Measurements from ENCODE around the gene DCTN2. TPM values are rescaled to one million over a fixed set of nuclear protein-coding genes. Genes with fewer than 3 reads are reported as not detected.
"Not testable (repeated sequence)": the region's sequence is repeated elsewhere in the genome, so short reads cannot be mapped to it uniquely, and the experiment has no call there.

The DCTN2 gene
- polyA plus RNA-seq, 1 donor from 2014 or later = 369 TPM

DNA sequence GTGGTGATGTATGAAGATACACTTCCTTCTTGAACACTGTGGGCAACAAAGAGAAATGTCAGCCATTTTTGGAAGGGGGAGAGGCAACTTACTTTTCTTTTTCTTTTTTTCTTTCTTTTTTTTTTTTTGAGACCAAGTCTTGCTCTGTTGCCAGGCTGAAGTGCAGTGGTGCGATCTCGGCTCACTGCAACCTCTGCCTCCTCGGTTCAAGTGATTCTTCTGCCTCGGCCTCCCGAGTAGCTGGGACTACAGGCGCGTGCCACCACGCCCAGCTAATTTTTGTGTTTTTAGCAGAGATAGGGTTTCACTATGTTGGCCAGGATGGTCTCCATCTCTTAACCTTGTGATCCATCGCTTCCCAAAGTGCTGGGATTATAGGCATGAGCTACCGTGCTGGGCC, 29.3 kb downstream of the DCTN2 start:
- H3K9me3 ChIP-seq (ENCODE audit: low read length); H3K36me3 ChIP-seq (ENCODE audit: insufficient read depth, low read length); H4K20me1 ChIP-seq (ENCODE audit: insufficient read depth); H3F3A ChIP-seq (ENCODE audit: insufficient read depth, low read length, poor library complexity, severe bottlenecking); H3K27me3 ChIP-seq (ENCODE audit: insufficient read depth, low read depth, low read length); H2AFZ ChIP-seq (ENCODE audit: low read depth, low read length); H3K4me2 ChIP-seq (ENCODE audit: low read length); H3K27ac ChIP-seq (ENCODE audit: low read length); H3K4me3 ChIP-seq (ENCODE audit: low read length); H3K9ac ChIP-seq (ENCODE audit: low read length); H3K9me2 ChIP-seq (ENCODE audit: insufficient read depth, low read length): not testable (repeated sequence)
- H3K79me2 ChIP-seq (replicated peaks; ENCODE audit: insufficient read depth, low read length) = peaks cover 19% of the 10 kb centered on the region

DNA sequence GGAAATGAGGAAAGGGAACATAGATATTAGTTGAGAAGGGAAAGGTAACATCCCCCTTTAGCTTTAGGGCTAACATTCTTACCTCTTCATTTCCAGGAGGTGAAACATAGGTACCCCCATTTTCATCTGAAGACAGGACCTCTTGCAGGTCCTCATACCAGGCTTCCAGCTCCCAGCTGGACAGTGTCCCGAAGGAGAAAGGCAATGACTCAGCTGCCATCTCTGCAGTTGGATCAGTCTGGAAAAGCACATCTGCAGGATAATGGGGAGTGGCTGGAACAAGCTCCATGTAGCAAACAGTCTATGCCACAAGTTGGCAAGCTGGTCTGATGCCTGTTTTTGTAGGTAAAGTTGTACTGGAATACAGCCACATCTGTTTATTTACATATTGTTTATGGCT, 29.8 kb downstream of the DCTN2 start:
- Histone ChIP-seq H3K4me3 (ENCODE audit: low read length) (no peak overlapping the region), H3K9me3 (ENCODE audit: low read length) (no peaks in the 10 kb centered on the region), H3K4me2 (ENCODE audit: low read length) (no peak overlapping the region), H3K79me2 (replicated peaks; ENCODE audit: insufficient read depth, low read length) (peaks cover 19% of the 10 kb centered on the region), H3K9me2 (ENCODE audit: insufficient read depth, low read length) (no peaks in the 10 kb centered on the region), H3K27me3 (ENCODE audit: insufficient read depth, low read depth, low read length) (no peaks in the 10 kb centered on the region), H3K27ac (ENCODE audit: low read length) (no peak overlapping the region), H3K36me3 (ENCODE audit: insufficient read depth, low read length) (peaks cover under 1% of the 10 kb centered on the region), H3F3A (ENCODE audit: insufficient read depth, low read length, poor library complexity, severe bottlenecking) (no peaks in the 10 kb centered on the region), H2AFZ (ENCODE audit: low read depth, low read length) (no peak overlapping the region), H4K20me1 (ENCODE audit: insufficient read depth) (no peaks in the 10 kb centered on the region), H3K9ac (ENCODE audit: low read length) (no peak overlapping the region)
- TF ChIP-seq RAD21 (conservative IDR thresholded peaks at IDR 0.05) (no peak), MXI1 (conservative IDR thresholded peaks at IDR 0.05; ENCODE audit: poor library complexity, severe bottlenecking) (no peak), TAF1 (IDR thresholded peaks at IDR 0.05; ENCODE audit: low read depth) (no peak), EZH2 (IDR thresholded peaks at IDR 0.05; ENCODE audit: borderline replicate concordance, insufficient read depth, low read length, poor library complexity, severe bottlenecking) (no peak), CTCF (IDR thresholded peaks at IDR 0.05; ENCODE audit: poor library complexity, severe bottlenecking) (no peak), EP300 (conservative IDR thresholded peaks at IDR 0.05; ENCODE audit: poor library complexity, severe bottlenecking) (no peak), POLR2AphosphoS5 (IDR thresholded peaks at IDR 0.05) (no peak), SMC3 (conservative IDR thresholded peaks at IDR 0.05; ENCODE audit: poor library complexity) (no peak)
- TF ChIP-seq, protein P1, sequence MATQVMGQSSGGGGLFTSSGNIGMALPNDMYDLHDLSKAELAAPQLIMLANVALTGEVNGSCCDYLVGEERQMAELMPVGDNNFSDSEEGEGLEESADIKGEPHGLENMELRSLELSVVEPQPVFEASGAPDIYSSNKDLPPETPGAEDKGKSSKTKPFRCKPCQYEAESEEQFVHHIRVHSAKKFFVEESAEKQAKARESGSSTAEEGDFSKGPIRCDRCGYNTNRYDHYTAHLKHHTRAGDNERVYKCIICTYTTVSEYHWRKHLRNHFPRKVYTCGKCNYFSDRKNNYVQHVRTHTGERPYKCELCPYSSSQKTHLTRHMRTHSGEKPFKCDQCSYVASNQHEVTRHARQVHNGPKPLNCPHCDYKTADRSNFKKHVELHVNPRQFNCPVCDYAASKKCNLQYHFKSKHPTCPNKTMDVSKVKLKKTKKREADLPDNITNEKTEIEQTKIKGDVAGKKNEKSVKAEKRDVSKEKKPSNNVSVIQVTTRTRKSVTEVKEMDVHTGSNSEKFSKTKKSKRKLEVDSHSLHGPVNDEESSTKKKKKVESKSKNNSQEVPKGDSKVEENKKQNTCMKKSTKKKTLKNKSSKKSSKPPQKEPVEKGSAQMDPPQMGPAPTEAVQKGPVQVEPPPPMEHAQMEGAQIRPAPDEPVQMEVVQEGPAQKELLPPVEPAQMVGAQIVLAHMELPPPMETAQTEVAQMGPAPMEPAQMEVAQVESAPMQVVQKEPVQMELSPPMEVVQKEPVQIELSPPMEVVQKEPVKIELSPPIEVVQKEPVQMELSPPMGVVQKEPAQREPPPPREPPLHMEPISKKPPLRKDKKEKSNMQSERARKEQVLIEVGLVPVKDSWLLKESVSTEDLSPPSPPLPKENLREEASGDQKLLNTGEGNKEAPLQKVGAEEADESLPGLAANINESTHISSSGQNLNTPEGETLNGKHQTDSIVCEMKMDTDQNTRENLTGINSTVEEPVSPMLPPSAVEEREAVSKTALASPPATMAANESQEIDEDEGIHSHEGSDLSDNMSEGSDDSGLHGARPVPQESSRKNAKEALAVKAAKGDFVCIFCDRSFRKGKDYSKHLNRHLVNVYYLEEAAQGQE (IDR thresholded peaks at IDR 0.05; ENCODE audit: borderline replicate concordance) = no peak

- Histone ChIP-seq H2AFZ (ENCODE audit: low read depth, low read length) (no peak overlapping the region), H3K4me2 (ENCODE audit: low read length) (no peak overlapping the region), H3K9me2 (ENCODE audit: insufficient read depth, low read length) (no peaks in the 10 kb centered on the region), H3K9me3 (ENCODE audit: low read length) (no peaks in the 10 kb centered on the region), H3K9ac (ENCODE audit: low read length) (no peak overlapping the region), H3K27me3 (ENCODE audit: insufficient read depth, low read depth, low read length) (no peaks in the 10 kb centered on the region), H4K20me1 (ENCODE audit: insufficient read depth) (no peaks in the 10 kb centered on the region), H3K27ac (ENCODE audit: low read length) (no peak overlapping the region), H3K36me3 (ENCODE audit: insufficient read depth, low read length) (peaks cover 5% of the 10 kb centered on the region), H3K4me3 (ENCODE audit: low read length) (no peak overlapping the region), H3K79me2 (replicated peaks; ENCODE audit: insufficient read depth, low read length) (peaks cover 19% of the 10 kb centered on the region), H3F3A (ENCODE audit: insufficient read depth, low read length, poor library complexity, severe bottlenecking) (no peaks in the 10 kb centered on the region)
- TF ChIP-seq, protein P1 (IDR thresholded peaks at IDR 0.05; ENCODE audit: borderline replicate concordance) = no peak
- TF ChIP-seq CTCF (IDR thresholded peaks at IDR 0.05; ENCODE audit: poor library complexity, severe bottlenecking) = no peak
- no peak for TF ChIP-seq EP300 (conservative IDR thresholded peaks at IDR 0.05; ENCODE audit: poor library complexity, severe bottlenecking)
- TF ChIP-seq RAD21 (conservative IDR thresholded peaks at IDR 0.05) = no peak
- no peak for TF ChIP-seq TAF1 (IDR thresholded peaks at IDR 0.05; ENCODE audit: low read depth)
- TF ChIP-seq POLR2AphosphoS5 (IDR thresholded peaks at IDR 0.05) = no peak
- no peak for TF ChIP-seq MXI1 (conservative IDR thresholded peaks at IDR 0.05; ENCODE audit: poor library complexity, severe bottlenecking)
- no peak for TF ChIP-seq EZH2 (IDR thresholded peaks at IDR 0.05; ENCODE audit: borderline replicate concordance, insufficient read depth, low read length, poor library complexity, severe bottlenecking)
- no peak for TF ChIP-seq SMC3 (conservative IDR thresholded peaks at IDR 0.05; ENCODE audit: poor library complexity)
These were observed 30.3 kb downstream of the DCTN2 start for GRCh38 chr12:57516617-57517153.

Data from neural cell (in vitro differentiated cells).